Muscle of back (tissue), 11 donors: ENCODE measurements around the gene LUZP1. TPM values are rescaled to one million over a fixed set of nuclear protein-coding genes. Genes with fewer than 3 reads are reported as not detected.
A peak's percentile ranks its signal among the peaks of the same experiment; 100 is the strongest.

Experiments used
- DNase-seq, 3 donors: peaks; one replicate each; pipeline versions ENCODE4 v3.0.0 to v3.0.0-alpha.2; 2013
- polyA plus RNA-seq, 10 donors: library from polyadenylated mRNA; unstranded; fragments of 120-200 nt; gene quantifications; one replicate each; pipeline ENCODE4 v1.2.1, GENCODE V29; 2013; ENCODE audit not compliant: insufficient read length in 10 of 10

Gene LUZP1
- polyA plus RNA-seq, 10 donors: 12.5 to 19.4 (median 15.6) TPM

GRCh38 chr1:23156940-23157339 lies 11.7 kb downstream of the LUZP1 start:
- no peak for DNase-seq

DNA sequence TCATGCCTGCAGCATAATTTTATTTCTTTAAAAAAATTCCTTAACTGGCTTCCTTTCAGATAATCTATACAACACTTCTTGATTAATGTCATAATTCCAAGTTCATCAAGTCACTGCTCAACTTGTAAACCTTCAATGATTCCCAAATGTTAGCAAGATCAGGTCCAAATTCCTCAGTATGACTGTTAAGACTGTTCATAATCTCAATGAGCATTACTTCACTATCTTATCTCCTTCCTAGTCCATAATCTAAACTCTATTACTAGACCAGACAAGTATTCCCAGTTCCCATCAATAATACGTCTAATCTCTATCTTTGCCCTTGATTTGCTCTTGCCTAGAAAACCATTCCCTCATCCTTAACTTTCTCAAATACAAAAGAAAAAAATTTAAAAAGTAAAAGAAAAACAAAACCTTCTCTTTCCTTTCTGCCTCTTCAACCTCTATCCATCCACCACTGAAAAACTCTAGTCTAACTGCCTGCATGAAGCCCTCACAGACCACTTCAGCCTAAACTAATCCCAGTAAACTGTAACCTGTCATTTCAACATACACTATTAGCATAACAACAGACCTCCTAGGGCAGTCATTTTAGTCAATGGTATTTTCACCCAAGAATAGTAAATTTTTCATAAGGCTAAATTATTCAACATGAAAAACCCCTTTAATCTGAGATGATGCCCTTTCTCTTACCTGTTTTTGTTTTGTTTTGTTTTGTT lies 15.5 kb downstream of the LUZP1 start:
- no peak for DNase-seq

DNA sequence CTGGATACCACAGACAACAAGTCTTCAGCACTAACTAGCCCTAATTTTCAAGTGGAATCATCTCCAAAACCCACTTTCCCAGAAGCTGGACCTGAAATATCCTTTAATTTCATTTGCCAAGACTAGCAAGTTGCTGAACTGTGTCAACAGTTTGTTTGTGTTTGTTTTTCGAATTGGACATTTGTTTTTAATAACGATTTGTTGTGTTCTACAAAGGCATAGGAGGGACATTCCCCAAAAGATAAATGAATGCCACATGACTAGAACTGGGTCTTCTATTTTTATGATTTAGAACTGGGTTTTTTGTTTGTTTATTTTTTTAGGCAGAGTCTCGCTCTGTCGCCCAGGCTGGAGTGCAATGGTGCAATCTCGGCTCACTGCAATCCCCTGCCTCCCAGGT lies 17.9 kb downstream of the LUZP1 start:
- DNase-seq: no peak

- no peak for DNase-seq
Observed at GRCh38 chr1:23150125-23150524, 18.5 kb downstream of the LUZP1 start.

DNA sequence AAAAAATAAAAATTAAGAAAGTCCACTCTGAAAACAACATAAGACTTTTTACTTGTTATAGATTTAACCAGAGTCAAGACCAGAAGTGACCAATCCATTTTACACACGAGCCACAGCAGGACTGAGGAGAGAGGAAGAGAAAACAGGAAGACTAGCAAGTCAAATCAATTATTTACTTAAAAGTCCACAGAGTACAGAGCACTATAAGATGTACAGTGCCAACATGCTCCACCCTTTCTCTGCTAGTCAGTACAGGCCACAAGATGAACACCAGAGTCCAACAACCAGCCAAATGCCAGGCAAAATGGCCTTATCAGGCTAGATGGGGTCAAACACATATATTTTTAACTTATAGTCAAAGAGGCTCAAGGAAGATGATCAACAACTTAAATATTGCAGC lies 19.5 kb downstream of the LUZP1 start:
- no peak for DNase-seq

DNA sequence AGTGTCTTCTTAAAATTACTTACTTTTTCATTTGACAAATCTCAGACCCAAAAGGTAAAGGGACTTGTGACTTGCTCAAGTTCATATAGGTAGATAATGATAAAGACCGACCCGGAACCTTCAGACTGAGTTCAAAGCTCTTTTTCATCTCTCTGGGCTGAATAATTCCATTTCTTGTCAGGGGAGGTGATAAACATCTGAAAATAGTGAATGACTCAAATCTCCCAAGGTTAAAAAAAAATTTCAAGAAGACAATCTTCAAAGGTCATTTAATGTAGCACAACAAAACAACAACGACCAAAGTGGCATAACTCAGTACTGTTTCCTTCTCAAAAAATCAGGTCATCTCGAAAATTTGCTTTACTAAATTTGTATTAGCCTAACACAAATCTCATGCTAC lies 20.6 kb downstream of the LUZP1 start:
- no peak for DNase-seq

- DNase-seq: no peak
Observed at GRCh38 chr1:23140940-23141596, 27.6 kb downstream of the LUZP1 start.

DNA sequence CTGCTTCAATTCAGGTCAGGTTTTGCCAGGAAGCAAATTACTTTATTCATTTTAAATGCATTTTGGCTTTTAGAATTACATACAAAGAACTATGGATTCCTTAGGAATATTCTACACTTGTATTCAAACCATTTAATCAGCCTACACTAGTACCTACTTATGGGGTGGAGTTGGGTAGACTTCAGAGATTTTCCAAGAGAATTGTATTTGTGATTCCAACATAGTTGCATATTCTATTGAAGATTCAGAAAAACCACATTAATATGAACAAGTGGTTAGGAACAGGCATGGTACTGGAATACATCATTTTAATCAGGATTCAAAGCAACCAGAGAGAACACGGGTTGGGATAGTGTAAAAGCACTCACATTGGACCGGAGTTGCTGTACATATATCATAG lies 33.4 kb downstream of the LUZP1 start:
- no peak for DNase-seq

- no peak for DNase-seq
Observed at GRCh38 chr1:23134055-23134454, 34.6 kb downstream of the LUZP1 start.

GRCh38 chr1:23133587-23133986 lies 35.1 kb downstream of the LUZP1 start:
- no peak for DNase-seq

DNA sequence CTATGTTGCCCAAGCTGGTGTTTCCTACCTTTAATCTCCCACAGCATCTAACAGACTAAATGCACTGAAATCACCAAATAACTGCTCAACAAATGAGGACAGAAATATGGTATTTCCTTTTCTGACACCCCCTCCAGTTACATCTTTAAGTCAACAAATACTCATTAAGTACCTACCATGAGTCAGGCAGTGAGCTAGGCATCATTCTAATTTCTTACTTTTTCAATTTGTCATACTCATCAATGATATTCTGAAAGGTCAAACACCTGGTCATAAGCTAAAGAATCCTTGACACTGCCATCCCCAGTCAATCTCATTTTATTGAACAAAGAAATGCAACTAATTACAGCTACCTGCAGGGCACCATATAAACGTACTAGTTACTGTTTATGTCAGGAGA lies 36.6 kb downstream of the LUZP1 start:
- no peak for DNase-seq

DNA sequence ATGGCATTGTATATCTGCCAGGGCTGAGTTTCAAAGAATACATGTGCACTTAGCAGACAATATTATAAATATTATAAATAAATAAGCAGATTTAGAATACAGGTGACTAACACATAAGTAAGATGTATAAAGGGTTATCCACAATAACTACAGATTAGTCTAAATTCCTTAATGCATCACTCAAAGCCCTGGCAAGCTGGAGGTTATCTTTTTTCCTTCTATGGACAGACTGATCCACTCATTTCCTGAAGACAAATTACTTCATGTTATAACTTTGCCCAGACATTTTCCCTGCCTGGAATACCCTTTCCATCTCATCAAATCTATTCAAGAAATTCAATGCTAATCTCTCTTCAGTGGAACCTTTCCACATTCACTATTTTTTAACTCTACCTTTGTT lies 38.8 kb downstream of the LUZP1 start:
- DNase-seq: no peak

GRCh38 chr1:23126801-23127200 lies 41.9 kb downstream of the LUZP1 start:
- DNase-seq: peak in 1 of 3 donors; percentile 14

GRCh38 chr1:23126200-23126599 lies 42.5 kb downstream of the LUZP1 start:
- no peak for DNase-seq

GRCh38 chr1:23125489-23125888 lies 43.2 kb downstream of the LUZP1 start:
- no peak for DNase-seq

- DNase-seq: no peak
Observed at GRCh38 chr1:23124259-23125026, 44.2 kb downstream of the LUZP1 start.

GRCh38 chr1:23123528-23123927 lies 45.1 kb downstream of the LUZP1 start:
- DNase-seq: no peak

- no peak for DNase-seq
Observed at GRCh38 chr1:23122796-23123195, 45.9 kb downstream of the LUZP1 start.

GRCh38 chr1:23122023-23122748 lies 46.5 kb downstream of the LUZP1 start:
- DNase-seq: peak; percentile 42 to 78 (median 59)

GRCh38 chr1:23120383-23120782 lies 48.3 kb downstream of the LUZP1 start:
- DNase-seq: no peak

GRCh38 chr1:23118957-23119792 lies 49.5 kb downstream of the LUZP1 start:
- DNase-seq: no peak
